Fibroblast of mammary gland (primary cell): ENCODE results near the gene PTPRJ.

Experiments
- DNase-seq: peaks from one replicate; pipeline ENCODE4 v3.0.0-alpha.2; 2010; ENCODE audit warnings: low read depth
- H3K4me3 ChIP-seq: 2 replicates; pipeline ENCODE4 v1.5.1; 2011; ENCODE audit warnings: low read depth, mild to moderate bottlenecking, low read length, moderate library complexity; ENCODE audit not compliant: control insufficient read depth
- TF ChIP-seq, protein P1 (sequence below): conservative IDR thresholded peaks from 2 replicates; pipeline ENCODE4 v1.5.1; 2011; ENCODE audit warnings: low read depth, low read length, inconsistent platforms; ENCODE audit not compliant: control insufficient read depth, insufficient read depth

Gene PTPRJ

DNA sequence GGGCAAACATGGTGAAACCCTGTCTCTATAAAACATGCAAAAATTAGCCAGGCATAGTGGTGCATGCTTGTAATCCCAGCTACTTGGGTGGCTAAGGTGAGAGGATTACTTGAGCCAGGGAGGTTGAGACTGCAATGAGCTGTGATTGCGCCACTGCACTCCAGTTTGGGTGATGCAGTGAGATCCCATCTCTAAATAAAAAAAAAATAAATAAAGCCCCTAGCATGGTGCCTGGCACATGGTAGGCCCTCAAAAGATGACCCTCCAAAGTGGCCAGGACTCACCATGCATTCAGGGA is 74.6 kb downstream of the PTPRJ start:
- TF ChIP-seq, protein P1, sequence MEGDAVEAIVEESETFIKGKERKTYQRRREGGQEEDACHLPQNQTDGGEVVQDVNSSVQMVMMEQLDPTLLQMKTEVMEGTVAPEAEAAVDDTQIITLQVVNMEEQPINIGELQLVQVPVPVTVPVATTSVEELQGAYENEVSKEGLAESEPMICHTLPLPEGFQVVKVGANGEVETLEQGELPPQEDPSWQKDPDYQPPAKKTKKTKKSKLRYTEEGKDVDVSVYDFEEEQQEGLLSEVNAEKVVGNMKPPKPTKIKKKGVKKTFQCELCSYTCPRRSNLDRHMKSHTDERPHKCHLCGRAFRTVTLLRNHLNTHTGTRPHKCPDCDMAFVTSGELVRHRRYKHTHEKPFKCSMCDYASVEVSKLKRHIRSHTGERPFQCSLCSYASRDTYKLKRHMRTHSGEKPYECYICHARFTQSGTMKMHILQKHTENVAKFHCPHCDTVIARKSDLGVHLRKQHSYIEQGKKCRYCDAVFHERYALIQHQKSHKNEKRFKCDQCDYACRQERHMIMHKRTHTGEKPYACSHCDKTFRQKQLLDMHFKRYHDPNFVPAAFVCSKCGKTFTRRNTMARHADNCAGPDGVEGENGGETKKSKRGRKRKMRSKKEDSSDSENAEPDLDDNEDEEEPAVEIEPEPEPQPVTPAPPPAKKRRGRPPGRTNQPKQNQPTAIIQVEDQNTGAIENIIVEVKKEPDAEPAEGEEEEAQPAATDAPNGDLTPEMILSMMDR: no peak
- no peak overlapping the region for H3K4me3 ChIP-seq
- no peak for DNase-seq

DNA sequence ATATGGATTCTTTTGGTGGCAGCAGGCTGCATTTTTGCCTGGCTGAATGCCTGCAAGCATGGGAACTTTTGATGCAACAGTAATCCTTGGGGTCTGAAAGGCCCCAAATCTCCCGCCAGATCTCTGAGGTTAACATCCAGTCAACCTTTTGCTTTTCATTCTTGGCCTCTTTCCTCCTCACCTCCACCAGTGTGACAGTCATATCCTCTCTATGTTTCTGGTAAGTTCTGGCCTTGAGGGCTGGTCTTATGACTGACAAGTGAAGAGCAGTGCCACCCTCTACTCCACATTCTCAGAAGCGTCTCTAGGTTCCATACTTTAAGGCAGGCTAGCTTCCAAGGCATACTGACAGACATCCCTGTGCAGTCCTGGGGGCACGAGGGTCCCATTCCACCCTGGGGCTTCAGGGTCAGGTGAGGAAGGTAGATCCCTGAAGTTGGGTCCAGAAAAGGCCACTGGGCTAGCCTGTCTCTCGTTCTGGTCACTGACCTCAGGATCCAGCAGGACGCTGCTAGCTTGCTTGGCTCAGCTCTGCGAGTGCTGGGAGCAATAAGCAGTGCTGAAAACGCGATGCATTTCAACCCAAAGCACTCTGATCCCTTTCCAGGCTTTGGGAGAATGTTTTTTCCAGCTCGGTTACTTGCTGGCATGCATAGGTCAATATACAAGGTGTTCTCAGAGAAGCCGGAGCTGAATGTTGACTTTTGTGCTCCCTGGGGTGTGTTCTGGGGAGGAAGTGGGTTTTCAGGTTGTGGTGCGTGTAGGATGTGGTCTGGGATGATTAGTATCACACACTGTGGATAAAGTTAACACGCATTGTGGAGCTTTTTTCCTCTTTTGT is 75.2 kb downstream of the PTPRJ start:
- H3K4me3 ChIP-seq: no peak overlapping the region
- TF ChIP-seq, protein P1: no peak
- DNase-seq: peak; percentile 40

DNA sequence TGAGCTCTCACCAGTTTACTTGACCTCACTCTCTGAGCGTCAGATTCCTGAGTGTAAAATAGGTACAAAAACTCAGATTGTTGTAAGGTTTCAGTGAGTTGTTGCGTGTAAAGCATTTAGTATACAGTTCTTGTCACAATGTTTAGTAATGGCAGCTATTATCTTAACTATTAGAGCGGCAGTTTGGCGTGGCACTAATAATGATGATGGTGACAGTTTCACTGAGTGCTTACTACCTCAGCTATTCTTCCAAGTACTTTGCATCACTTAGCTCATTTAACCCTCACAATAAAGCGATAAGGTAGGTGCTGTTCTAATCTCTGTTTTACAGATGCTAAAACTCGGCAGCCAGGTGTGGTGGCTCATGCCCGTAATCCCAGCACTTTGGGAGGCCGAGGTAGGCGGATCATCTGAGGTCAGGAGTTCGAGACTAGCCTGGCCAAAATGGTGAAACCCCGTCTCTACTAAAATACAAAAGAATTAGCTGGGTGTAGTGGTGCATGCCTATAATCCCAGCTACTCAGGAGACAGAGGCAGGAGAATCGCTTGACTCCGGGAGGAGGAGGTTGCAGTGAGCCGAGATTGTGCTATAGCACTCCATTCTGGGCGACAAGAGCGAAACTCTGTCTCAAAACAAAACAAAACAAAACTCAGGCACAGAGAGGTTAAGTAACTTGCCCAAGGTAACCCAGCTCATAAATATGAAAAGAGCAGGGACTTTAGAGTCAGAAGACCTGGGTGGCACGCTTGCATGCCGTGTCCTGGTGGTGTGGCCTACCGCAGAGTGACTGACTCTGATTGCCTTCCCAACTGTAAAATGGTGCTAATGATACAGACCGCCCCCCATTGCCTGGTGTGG is 76.2 kb downstream of the PTPRJ start:
- TF ChIP-seq, protein P1: no peak
- DNase-seq: no peak
- H3K4me3 ChIP-seq: no peak overlapping the region

DNA sequence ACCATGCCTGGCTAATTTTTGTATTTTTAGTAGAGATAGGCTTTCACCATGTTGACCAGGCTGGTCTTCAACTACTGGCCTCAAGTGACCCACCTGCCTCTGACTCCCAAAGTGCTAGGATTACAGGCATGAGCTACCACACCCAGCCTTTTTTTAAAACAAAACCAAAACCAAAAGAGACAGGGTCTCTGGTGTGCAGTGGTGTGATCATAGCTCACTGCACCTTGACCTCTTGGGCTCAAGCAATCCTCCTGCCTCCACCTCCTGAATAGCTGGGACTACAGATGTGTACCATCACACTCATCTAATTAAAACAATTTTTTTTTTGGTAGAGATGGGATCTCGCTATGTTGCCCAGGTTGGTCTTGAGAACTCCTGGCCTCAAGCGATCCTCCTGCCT is 77.7 kb downstream of the PTPRJ start:
- DNase-seq: no peak
- TF ChIP-seq, protein P1: no peak
- no peak overlapping the region for H3K4me3 ChIP-seq

DNA sequence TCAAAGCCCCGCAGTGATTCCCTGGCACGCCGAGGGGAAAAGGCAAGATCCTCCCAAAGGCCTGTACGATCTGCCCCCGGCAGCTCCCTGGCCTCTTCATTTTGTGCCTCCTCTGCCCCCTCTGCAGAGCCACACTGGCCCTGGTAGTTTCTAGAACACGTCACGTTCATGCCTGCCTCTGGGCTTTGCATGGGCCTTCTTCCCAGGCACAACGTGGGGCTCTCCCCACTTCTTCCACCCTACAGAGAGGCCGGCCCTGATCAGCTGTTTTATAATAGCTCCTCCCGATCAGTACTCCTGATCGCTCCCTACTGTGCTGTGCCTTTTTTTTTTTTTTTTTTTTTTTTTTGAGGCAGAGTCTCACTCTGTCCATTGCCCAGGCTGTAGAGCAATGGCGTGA is 78.4 kb downstream of the PTPRJ start:
- TF ChIP-seq, protein P1: no peak
- DNase-seq: no peak
- no peak overlapping the region for H3K4me3 ChIP-seq

DNA sequence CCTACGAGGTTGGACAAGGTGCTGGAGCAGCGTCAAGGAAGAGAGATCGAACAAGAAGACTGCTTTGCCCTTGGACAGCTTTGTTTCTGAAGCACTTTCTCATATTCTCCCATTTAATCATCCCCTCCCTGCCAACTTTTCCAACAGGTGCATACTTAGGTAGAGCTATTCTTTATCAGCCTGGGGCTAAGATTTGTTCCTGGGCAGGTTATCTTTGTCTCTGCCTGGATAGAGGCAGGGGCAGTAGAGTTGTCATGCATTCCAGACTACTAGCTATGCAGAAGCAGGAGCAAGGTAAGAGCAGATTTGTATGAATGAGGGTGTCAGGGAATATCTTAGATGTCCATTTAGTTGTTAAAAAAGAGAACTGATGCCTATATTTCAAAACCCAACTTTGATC is 82.3 kb downstream of the PTPRJ start:
- no peak for DNase-seq
- TF ChIP-seq, protein P1: no peak
- H3K4me3 ChIP-seq: no peak overlapping the region
